ENCODE results near the gene DNAJB11. TPM values are rescaled to one million over a fixed set of nuclear protein-coding genes. Genes with fewer than 3 reads are reported as not detected.

The DNAJB11 gene
- total and polyA plus RNA-seq, 2 donors: 42.8 to 49.1 TPM

DNA sequence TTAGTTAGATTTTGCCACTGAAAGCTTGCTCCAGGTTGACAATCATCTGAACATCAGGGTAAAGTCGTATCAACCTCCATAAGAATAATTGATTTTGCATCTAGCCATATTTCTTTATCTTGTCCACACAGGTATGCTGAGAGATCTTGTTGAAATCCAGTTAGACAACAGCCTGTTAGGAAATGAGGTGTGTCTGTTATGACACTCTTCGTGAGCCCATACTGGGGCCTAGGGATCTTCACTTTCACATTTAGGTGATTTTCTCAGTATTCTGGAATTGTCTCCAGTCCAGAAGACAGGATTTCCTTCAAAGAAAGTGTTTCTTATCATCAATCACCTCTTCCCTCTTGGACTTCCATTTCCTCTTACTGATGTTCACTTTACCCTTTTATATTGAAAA is 18.1 kb downstream of the DNAJB11 start:
- DNase-seq (ENCODE audit: low read depth in 6 of 9, low spot score in 9 of 9): no peak

DNA sequence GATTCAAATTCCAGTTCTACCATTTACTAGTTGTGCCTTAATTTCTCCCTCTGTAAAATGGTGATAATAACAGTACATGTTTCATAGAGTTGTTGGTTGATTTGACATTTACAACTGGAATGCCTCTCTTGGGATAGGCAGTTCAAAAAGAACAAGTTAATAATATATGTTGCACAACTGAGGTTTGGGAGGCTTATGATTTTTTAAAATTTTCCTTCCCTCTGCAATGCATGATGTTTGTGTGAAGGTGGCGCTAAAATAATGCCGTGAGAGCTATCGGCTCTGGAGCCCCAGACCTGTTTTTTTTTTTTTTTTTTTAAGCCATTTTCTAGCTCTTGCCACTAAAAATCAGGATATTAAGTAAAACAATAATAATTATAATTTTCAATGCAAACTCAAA is 18.6 kb downstream of the DNAJB11 start:
- H3K4me1 ChIP-seq (ENCODE audit: control insufficient read depth in 2 of 2, insufficient read depth in 2 of 2, low read length in 2 of 2): no peaks in the 10 kb centered on the region
- no peaks in the 10 kb centered on the region for H3K9me3 ChIP-seq (ENCODE audit: control insufficient read depth in 2 of 2, insufficient read depth in 1 of 2, low read length in 1 of 2)
- no peak overlapping the region for H3K4me3 ChIP-seq (ENCODE audit: low read length in 2 of 2)
- H3K36me3 ChIP-seq (ENCODE audit: control insufficient read depth in 2 of 2, insufficient read depth in 2 of 2, low read length in 1 of 2): peaks cover 12 to 21% of the 10 kb centered on the region in 2 donors
- no peaks in the 10 kb centered on the region for H3K27me3 ChIP-seq (ENCODE audit: control insufficient read depth in 2 of 2, insufficient read depth in 1 of 2, low read length in 1 of 2)
- no peak for DNase-seq (ENCODE audit: low read depth in 6 of 9, low spot score in 9 of 9)
- no peak overlapping the region for H3K27ac ChIP-seq (ENCODE audit: low read depth in 1 of 2, low read length in 1 of 2)
- 46% methylated on average over 3 of the region's 3 CpGs for WGBS

More for the DNA sequence above, 18.1 kb downstream of the DNAJB11 start:
- 96% methylated on average over 2 of the region's 2 CpGs for WGBS
- Histone ChIP-seq H3K4me1 (ENCODE audit: control insufficient read depth in 2 of 2, insufficient read depth in 2 of 2, low read length in 2 of 2) (no peaks in the 10 kb centered on the region), H3K9me3 (ENCODE audit: control insufficient read depth in 2 of 2, insufficient read depth in 1 of 2, low read length in 1 of 2) (no peaks in the 10 kb centered on the region), H3K36me3 (ENCODE audit: control insufficient read depth in 2 of 2, insufficient read depth in 2 of 2, low read length in 1 of 2) (peaks cover 17 to 26% of the 10 kb centered on the region in 2 donors), H3K27me3 (ENCODE audit: control insufficient read depth in 2 of 2, insufficient read depth in 1 of 2, low read length in 1 of 2) (no peaks in the 10 kb centered on the region), H3K4me3 (ENCODE audit: low read length in 2 of 2) (no peak overlapping the region), H3K27ac (ENCODE audit: low read depth in 1 of 2, low read length in 1 of 2) (no peak overlapping the region)

DNA sequence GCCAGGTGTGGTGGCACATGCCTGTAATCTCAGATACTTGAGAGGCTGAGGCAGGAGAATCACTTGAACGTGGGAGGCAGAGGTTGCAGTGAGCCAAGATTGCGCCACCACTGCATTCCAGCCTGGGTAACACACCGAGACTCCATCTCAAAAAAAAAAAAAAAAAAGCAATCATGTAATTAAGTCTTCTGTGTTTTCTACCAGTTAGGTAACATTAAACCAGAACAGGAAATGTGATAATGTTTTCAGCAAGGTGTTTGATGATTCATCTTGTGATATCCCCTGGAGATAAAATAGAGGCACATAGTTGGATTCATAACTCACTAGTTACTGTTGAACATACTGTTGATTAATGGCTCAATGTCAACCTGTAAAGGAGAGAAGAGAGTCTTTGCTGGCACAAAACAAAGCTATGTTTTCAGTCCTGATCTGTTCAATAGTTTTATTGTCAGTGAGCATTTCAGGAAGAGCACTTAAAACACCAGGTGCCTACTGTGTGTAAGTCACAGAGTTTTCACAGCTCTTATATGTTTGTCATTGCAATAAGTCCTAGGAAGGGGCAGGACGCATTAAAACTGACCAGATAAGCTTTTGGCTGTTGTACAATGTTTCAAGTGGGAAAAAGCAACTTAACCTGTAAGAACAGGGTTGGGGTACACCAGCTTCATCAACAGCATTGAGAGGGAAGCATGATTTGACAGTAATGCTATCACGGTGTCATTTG is 19.5 kb downstream of the DNAJB11 start:
- DNase-seq (ENCODE audit: low read depth in 6 of 9, low spot score in 9 of 9): peak in 1 of 9 donors; percentile 4
- H3K4me1 ChIP-seq (ENCODE audit: control insufficient read depth in 2 of 2, insufficient read depth in 2 of 2, low read length in 2 of 2): no peaks in the 10 kb centered on the region
- H3K27me3 ChIP-seq (ENCODE audit: control insufficient read depth in 2 of 2, insufficient read depth in 1 of 2, low read length in 1 of 2): no peaks in the 10 kb centered on the region
- H3K4me3 ChIP-seq (ENCODE audit: low read length in 2 of 2): no peak overlapping the region
- no peaks in the 10 kb centered on the region for H3K9me3 ChIP-seq (ENCODE audit: control insufficient read depth in 2 of 2, insufficient read depth in 1 of 2, low read length in 1 of 2)
- peaks cover 4 to 13% of the 10 kb centered on the region in 2 donors for H3K36me3 ChIP-seq (ENCODE audit: control insufficient read depth in 2 of 2, insufficient read depth in 2 of 2, low read length in 1 of 2)
- WGBS: 85% methylated on average over 5 of the region's 5 CpGs
- H3K27ac ChIP-seq (ENCODE audit: low read depth in 1 of 2, low read length in 1 of 2): no peak overlapping the region

DNA sequence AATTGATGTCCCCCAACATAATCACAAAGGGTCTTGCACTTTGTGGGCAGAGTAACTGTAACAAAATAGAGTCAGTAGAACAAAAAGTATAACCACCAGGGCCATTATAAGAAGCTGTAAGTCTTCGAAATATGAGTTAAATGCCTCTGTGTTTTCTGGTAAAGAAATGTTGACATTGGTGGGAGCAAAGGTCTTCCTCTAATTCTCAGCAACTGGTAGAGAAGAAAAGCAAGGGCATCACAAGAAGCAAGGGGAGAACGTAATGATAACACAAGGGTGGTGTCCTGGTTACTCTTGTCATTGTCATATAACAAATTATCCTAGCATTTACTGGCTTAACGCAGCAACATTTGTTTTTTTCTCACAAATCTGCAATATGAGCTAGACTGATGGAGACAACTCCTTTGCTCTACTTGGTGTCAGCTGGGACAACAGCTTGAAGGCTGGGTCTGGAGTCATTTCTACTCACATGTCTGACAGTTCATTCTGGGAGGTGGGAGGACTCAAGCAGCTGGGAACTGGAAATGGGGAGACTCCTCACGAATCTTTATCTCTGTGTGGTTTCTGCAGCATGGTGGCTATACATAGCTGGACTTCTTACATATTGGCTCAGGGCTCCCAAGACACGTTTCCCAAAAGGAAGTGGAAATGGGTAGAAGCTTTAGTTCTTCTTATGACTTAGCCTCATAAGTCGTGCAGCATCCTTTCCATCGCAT is 20.2 kb downstream of the DNAJB11 start:
- whole genome bisulfite sequencing: 87% methylated on average over 7 of the region's 7 CpGs
- Histone ChIP-seq H3K27me3 (ENCODE audit: control insufficient read depth in 2 of 2, insufficient read depth in 1 of 2, low read length in 1 of 2) (no peaks in the 10 kb centered on the region), H3K27ac (ENCODE audit: low read depth in 1 of 2, low read length in 1 of 2) (no peak overlapping the region), H3K4me1 (ENCODE audit: control insufficient read depth in 2 of 2, insufficient read depth in 2 of 2, low read length in 2 of 2) (no peaks in the 10 kb centered on the region), H3K4me3 (ENCODE audit: low read length in 2 of 2) (no peak overlapping the region), H3K9me3 (ENCODE audit: control insufficient read depth in 2 of 2, insufficient read depth in 1 of 2, low read length in 1 of 2) (no peaks in the 10 kb centered on the region), H3K36me3 (ENCODE audit: control insufficient read depth in 2 of 2, insufficient read depth in 2 of 2, low read length in 1 of 2) (peaks cover 1 to 6% of the 10 kb centered on the region in 2 donors)
- no peak for DNase-seq (ENCODE audit: low read depth in 6 of 9, low spot score in 9 of 9)

DNA sequence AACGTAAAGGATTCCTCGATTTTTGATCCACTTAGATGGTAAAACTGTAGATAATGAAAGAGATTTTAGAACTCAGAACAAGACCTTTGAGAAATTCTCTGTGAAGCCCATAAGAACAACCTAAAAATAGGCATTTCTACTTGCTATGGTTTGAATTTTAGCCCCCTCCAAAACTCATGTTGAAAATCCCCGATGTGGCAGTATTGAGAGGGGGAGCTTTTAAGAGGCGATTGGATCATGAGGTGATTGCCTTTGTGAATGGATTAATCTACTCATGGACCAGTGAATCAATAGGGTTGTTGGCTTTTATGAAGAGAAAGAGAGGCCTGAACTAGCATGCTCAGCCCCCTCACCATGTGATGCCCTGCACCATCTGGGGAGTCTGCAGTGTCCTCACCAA is 22.2 kb downstream of the DNAJB11 start:
- WGBS: 97% methylated on average over 4 of the region's 4 CpGs
- no peaks in the 10 kb centered on the region for H3K4me1 ChIP-seq (ENCODE audit: control insufficient read depth in 2 of 2, insufficient read depth in 2 of 2, low read length in 2 of 2)
- DNase-seq (ENCODE audit: low read depth in 6 of 9, low spot score in 9 of 9): no peak
- H3K27ac ChIP-seq (ENCODE audit: low read depth in 1 of 2, low read length in 1 of 2): no peak overlapping the region
- H3K9me3 ChIP-seq (ENCODE audit: control insufficient read depth in 2 of 2, insufficient read depth in 1 of 2, low read length in 1 of 2): no peaks in the 10 kb centered on the region
- no peaks in the 10 kb centered on the region for H3K27me3 ChIP-seq (ENCODE audit: control insufficient read depth in 2 of 2, insufficient read depth in 1 of 2, low read length in 1 of 2)
- H3K4me3 ChIP-seq (ENCODE audit: low read length in 2 of 2): no peak overlapping the region
- H3K36me3 ChIP-seq (ENCODE audit: control insufficient read depth in 2 of 2, insufficient read depth in 2 of 2, low read length in 1 of 2): no peaks in the 10 kb centered on the region

DNA sequence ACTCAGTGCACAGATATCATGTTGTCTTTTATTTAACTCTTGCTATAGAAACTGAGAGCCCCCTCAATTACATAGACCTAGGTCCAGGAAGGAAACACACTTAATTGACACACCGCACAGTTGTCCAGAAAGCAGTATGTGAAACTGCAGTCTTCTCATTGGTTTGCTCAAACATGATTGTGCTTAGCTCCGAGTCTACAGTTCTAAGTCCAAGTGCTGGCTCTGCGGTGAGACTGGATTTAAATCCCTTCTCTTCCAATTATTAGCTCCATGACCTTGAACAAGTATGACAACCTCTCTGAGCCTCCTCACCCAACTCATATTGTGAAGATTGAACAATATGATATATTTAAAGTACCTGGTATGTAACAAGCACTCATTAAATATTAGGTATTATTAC is 23.3 kb downstream of the DNAJB11 start:
- Histone ChIP-seq H3K4me3 (ENCODE audit: low read length in 2 of 2) (no peak overlapping the region), H3K36me3 (ENCODE audit: control insufficient read depth in 2 of 2, insufficient read depth in 2 of 2, low read length in 1 of 2) (no peaks in the 10 kb centered on the region), H3K9me3 (ENCODE audit: control insufficient read depth in 2 of 2, insufficient read depth in 1 of 2, low read length in 1 of 2) (no peaks in the 10 kb centered on the region), H3K27ac (ENCODE audit: low read depth in 1 of 2, low read length in 1 of 2) (no peak overlapping the region), H3K27me3 (ENCODE audit: control insufficient read depth in 2 of 2, insufficient read depth in 1 of 2, low read length in 1 of 2) (no peaks in the 10 kb centered on the region), H3K4me1 (ENCODE audit: control insufficient read depth in 2 of 2, insufficient read depth in 2 of 2, low read length in 2 of 2) (no peaks in the 10 kb centered on the region)
- DNase-seq (ENCODE audit: low read depth in 6 of 9, low spot score in 9 of 9): no peak
- 98% methylated on average over 3 of the region's 3 CpGs for WGBS

DNA sequence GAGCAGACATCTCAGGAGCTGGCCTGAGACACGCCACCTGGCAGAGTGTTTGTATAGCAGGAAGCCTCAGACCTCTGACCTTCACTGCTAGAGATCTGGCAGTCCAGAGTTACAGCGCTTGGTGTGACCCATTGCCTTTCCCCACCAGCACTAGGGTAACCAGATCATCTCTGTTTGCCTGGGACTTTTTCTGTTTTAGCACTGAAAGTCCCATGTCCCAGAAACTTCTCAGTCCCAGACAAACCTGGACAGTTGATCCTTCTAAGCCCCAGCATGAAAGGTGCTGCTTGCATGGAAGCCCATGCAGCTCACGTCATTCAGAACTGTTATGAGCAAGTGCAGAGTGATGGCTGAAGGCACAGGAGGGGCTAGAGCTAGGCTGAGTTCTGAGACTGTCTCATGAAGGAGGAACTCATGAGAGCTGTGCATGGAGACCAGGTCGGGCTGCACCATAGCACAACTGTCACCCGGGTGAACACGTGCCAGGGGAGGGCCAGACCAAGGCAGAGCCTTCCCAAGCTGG is 24.1 kb downstream of the DNAJB11 start:
- no peak for DNase-seq (ENCODE audit: low read depth in 6 of 9, low spot score in 9 of 9)
- WGBS: 96% methylated on average over 6 of the region's 6 CpGs
- Histone ChIP-seq H3K4me3 (ENCODE audit: low read length in 2 of 2) (no peak overlapping the region), H3K36me3 (ENCODE audit: control insufficient read depth in 2 of 2, insufficient read depth in 2 of 2, low read length in 1 of 2) (no peaks in the 10 kb centered on the region), H3K9me3 (ENCODE audit: control insufficient read depth in 2 of 2, insufficient read depth in 1 of 2, low read length in 1 of 2) (no peaks in the 10 kb centered on the region), H3K27me3 (ENCODE audit: control insufficient read depth in 2 of 2, insufficient read depth in 1 of 2, low read length in 1 of 2) (no peaks in the 10 kb centered on the region), H3K27ac (ENCODE audit: low read depth in 1 of 2, low read length in 1 of 2) (no peak overlapping the region), H3K4me1 (ENCODE audit: control insufficient read depth in 2 of 2, insufficient read depth in 2 of 2, low read length in 2 of 2) (no peaks in the 10 kb centered on the region)

DNA sequence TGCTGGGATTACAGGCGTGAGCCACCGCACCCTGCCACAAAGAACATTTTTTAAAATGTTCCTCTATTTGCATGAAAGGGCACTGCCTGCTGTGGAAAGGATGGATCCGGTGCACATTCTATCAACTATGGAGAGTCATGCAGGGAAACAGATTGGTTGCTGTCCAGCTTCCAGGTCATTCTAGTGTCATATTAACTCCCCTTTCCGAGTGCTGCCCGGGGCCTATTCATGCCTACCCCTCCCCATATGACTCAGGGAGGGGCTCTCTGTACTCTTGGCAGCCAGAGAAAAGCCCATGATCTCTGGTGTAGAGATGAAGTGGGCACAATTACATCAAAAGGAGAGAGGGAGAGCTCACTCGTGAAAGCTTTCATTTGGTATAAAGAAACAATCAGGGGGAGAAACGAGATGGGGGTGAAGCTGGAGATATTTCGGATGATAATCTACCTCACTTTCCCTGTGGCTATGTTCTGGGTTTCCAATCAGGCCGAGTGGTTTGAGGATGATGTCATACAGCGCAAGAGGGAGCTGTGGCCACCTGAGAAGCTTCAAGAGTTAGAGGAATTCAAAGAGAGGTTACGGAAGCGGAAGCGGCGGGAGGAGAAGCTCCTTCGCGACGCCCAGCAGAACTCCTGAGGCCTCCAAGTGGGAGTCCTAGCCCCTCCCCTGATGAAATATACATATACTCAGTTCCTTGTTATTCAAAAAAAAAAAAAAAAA is 26.2 kb downstream of the DNAJB11 start:
- WGBS: 84% methylated on average over 17 of the region's 17 CpGs
- Histone ChIP-seq H3K27me3 (ENCODE audit: control insufficient read depth in 2 of 2, insufficient read depth in 1 of 2, low read length in 1 of 2) (no peaks in the 10 kb centered on the region), H3K9me3 (ENCODE audit: control insufficient read depth in 2 of 2, insufficient read depth in 1 of 2, low read length in 1 of 2) (peaks cover 0 to 2% of the 10 kb centered on the region in 2 donors), H3K27ac (ENCODE audit: low read depth in 1 of 2, low read length in 1 of 2) (no peak overlapping the region), H3K36me3 (ENCODE audit: control insufficient read depth in 2 of 2, insufficient read depth in 2 of 2, low read length in 1 of 2) (no peaks in the 10 kb centered on the region), H3K4me3 (ENCODE audit: low read length in 2 of 2) (no peak overlapping the region), H3K4me1 (ENCODE audit: control insufficient read depth in 2 of 2, insufficient read depth in 2 of 2, low read length in 2 of 2) (no peaks in the 10 kb centered on the region)
- no peak for DNase-seq (ENCODE audit: low read depth in 6 of 9, low spot score in 9 of 9)
